Trophoblast cell (in vitro differentiated cells and primary cell): ENCODE measurements around the gene GPR37L1.
A peak's percentile ranks its signal among the peaks of the same experiment; 100 is the strongest.
"Not testable (repeated sequence)": the region's sequence is repeated elsewhere in the genome, so short reads cannot be mapped to it uniquely, and the experiment has no call there.

Source experiments
- DNase-seq, 2 donors: peaks; one replicate each; pipeline ENCODE4 v3.0.0-alpha.2; 2016
- H2AFZ ChIP-seq: 2 replicates; pipeline ENCODE4 v1.6.1; 2013; ENCODE audit warnings: low read length, moderate library complexity, mild to moderate bottlenecking; ENCODE audit not compliant: insufficient read depth, poor library complexity
- H2AK5ac ChIP-seq: 2 replicates; pipeline ENCODE4 v1.6.1; 2013; ENCODE audit warnings: mild to moderate bottlenecking, low read length
- H2BK120ac ChIP-seq: 2 replicates; pipeline ENCODE4 v1.6.1; 2013; ENCODE audit warnings: low read length, mild to moderate bottlenecking, moderate library complexity; ENCODE audit not compliant: insufficient read depth, poor library complexity
- H2BK12ac ChIP-seq: 2 replicates; pipeline ENCODE4 v1.6.1; 2013; ENCODE audit warnings: mild to moderate bottlenecking, low read length, moderate library complexity
- H2BK5ac ChIP-seq: 2 replicates; pipeline ENCODE4 v1.6.1; 2013; ENCODE audit warnings: low read length, low read depth, moderate library complexity, mild to moderate bottlenecking; ENCODE audit not compliant: poor library complexity
- H3K14ac ChIP-seq: 2 replicates; pipeline ENCODE4 v1.6.1; 2013; ENCODE audit warnings: mild to moderate bottlenecking, low read length
- H3K18ac ChIP-seq: 2 replicates; pipeline ENCODE4 v1.6.1; 2013; ENCODE audit warnings: mild to moderate bottlenecking, low read length
- H3K23ac ChIP-seq: 2 replicates; pipeline ENCODE4 v1.6.1; 2013; ENCODE audit warnings: low read length
- H3K27ac ChIP-seq: 2 replicates; pipeline ENCODE4 v1.5.1; 2013; ENCODE audit warnings: low read depth, mild to moderate bottlenecking, inconsistent platforms, low read length, moderate library complexity
- H3K27me3 ChIP-seq: 2 replicates; pipeline ENCODE4 v1.6.1; 2013; ENCODE audit warnings: inconsistent platforms, mild to moderate bottlenecking, low read length, moderate library complexity; ENCODE audit not compliant: insufficient read depth
- H3K36me3 ChIP-seq, 2 experiments: 1 replicate in 1 of 2; 2 replicates in 1 of 2; pipeline ENCODE4 v1.6.1; 2013; ENCODE audit warnings: low read length in 2 of 2, mild to moderate bottlenecking in 2 of 2, moderate library complexity in 1 of 2; ENCODE audit not compliant: insufficient read depth in 2 of 2, control insufficient read depth in 1 of 2
- H3K4ac ChIP-seq: 2 replicates; pipeline ENCODE4 v1.6.1; 2013; ENCODE audit warnings: low read depth, mild to moderate bottlenecking, low read length, moderate library complexity
- H3K4me1 ChIP-seq, 2 experiments: 1 replicate in 1 of 2; 2 replicates in 1 of 2; pipeline ENCODE4 v1.6.1; 2013; ENCODE audit warnings: low read length in 2 of 2, mild to moderate bottlenecking in 2 of 2, moderate library complexity in 1 of 2; ENCODE audit not compliant: insufficient read depth in 2 of 2, control insufficient read depth in 1 of 2
- H3K4me2 ChIP-seq: 2 replicates; pipeline ENCODE4 v1.6.1; 2013; ENCODE audit warnings: inconsistent platforms, mild to moderate bottlenecking, low read length, moderate library complexity
- H3K4me3 ChIP-seq: 2 replicates; pipeline ENCODE4 v1.5.1; 2013; ENCODE audit warnings: mild to moderate bottlenecking, low read depth, low read length, inconsistent platforms
- H3K79me1 ChIP-seq: one replicate; pipeline ENCODE4 v1.6.1; 2013; ENCODE audit warnings: low read length
- H3K79me2 ChIP-seq: 2 replicates; pipeline ENCODE4 v1.6.1; 2013; ENCODE audit warnings: low read length, mild to moderate bottlenecking; ENCODE audit not compliant: control insufficient read depth, insufficient read depth, poor library complexity
- H3K9ac ChIP-seq: 2 replicates; pipeline ENCODE4 v1.6.1; 2013; ENCODE audit warnings: mild to moderate bottlenecking, low read length
- H3K9me3 ChIP-seq: 2 replicates; pipeline ENCODE4 v1.6.1; 2013; ENCODE audit warnings: low read depth, mild to moderate bottlenecking, control low read depth, inconsistent platforms, low read length; ENCODE audit not compliant: insufficient read depth
- H4K12ac ChIP-seq: 2 replicates; pipeline ENCODE4 v1.6.1; 2013; ENCODE audit warnings: low read depth, mild to moderate bottlenecking, low read length, moderate library complexity
- H4K8ac ChIP-seq: 2 replicates; pipeline ENCODE4 v1.6.1; 2013; ENCODE audit warnings: low read depth, mild to moderate bottlenecking, low read length, moderate library complexity
- H4K91ac ChIP-seq: one replicate; pipeline ENCODE4 v1.6.1; 2013; ENCODE audit warnings: low read depth, mild to moderate bottlenecking, low read length, moderate library complexity
- WGBS: extraction: QIAGEN DNeasy Blood & Tissue Kit; methylation state at CpG from one replicate; pipeline ENCODE4 v1.1.7; 2013; ENCODE audit warnings: missing lambda C conversion rate; ENCODE audit not compliant: insufficient read length, insufficient coverage; ENCODE audit errors: extremely low coverage; 5-methylcytosine and 5-hydroxymethylcytosine counted together

GPR37L1 gene

DNA sequence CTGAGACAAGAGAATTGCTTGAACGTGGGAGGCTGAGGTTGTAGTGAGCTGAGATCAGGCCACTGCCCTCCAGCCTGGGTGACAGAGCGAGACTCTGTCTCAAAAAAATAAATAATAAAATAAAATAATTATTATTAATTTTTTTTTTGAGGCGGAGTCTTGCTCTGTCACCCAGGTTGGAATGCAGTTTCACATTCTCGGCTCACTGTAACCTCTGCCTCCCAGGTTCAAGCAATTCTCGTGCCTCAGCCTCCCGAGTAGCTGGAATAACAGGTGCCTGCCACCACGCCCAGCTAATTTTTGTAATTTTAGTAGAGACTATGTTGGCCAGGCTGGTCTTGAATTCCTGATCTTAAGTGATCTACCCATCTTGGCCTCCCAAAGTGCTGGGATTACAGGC is 11.1 kb upstream of the GPR37L1 start:
- not testable (repeated sequence) for H4K91ac ChIP-seq, H3K4me3 ChIP-seq, H2BK5ac ChIP-seq, H2BK120ac ChIP-seq, H3K27ac ChIP-seq, H4K8ac ChIP-seq, H3K9ac ChIP-seq, H3K23ac ChIP-seq, H3K36me3 ChIP-seq, H3K14ac ChIP-seq, H2AK5ac ChIP-seq, H4K12ac ChIP-seq, H3K4ac ChIP-seq, H2BK12ac ChIP-seq, H3K79me2 ChIP-seq, H3K9me3 ChIP-seq, H3K4me2 ChIP-seq, H2AFZ ChIP-seq, H3K18ac ChIP-seq, H3K27me3 ChIP-seq
- peaks cover 5 to 11% of the 10 kb centered on the region in 2 experiments for H3K4me1 ChIP-seq
- WGBS: no CpG with 5 or more reads among the region's 7 CpGs
- DNase-seq: peak in 1 of 2 donors; percentile 42
- H3K79me1 ChIP-seq: peaks cover 11% of the 10 kb centered on the region

DNA sequence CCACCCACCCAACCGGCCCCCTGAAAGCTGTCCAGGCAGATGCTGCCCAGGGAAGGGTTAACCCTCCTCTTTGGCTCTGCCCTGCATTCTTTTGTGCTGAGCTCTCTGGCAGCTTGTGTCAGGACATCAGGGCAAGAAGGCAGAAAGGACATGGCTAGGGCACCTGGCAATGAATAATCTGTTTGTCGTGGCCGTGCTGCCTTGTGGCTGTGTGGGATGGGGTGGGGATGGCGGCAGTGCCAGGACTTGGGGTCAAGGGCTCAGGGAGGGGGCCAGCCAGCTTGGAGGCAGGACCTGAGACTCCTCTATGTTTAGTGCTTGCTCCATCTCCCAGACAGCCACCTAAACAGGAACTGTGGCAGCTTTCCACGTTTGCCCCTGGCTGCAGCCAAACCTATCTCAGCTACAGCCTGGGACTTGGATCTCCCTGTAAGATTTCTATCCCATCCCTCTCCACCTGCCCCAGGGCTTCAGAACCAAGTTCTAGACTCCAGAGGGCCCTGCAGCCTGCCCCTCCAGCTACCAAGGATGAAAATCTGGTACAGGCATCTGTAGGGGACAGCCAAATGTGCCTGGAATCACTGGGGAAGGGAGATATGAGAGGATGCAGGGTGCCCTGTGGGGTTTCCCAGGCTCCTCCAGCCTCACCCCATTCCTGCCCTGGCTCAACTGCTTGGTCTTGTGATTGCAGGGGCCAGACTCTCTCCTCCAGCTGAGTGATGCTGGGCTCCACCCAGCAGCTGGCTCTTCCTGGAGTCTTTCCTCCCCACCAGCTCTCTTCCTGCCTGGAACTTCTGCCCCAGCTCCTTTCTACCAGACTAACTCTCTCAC is 9.6 kb upstream of the GPR37L1 start:
- Histone ChIP-seq H3K23ac (no peak overlapping the region), H4K91ac (peak overlapping the region; percentile 45), H3K9ac (no peak overlapping the region), H2BK120ac (peak overlapping the region; percentile 57), H3K4ac (no peak overlapping the region), H3K9me3 (no peaks in the 10 kb centered on the region), H3K36me3 (no peaks in the 10 kb centered on the region), H2BK5ac (peak overlapping the region; percentile 20), H3K4me2 (no peak overlapping the region), H4K8ac (no peak overlapping the region), H3K27me3 (no peaks in the 10 kb centered on the region), H4K12ac (no peak overlapping the region), H2AK5ac (no peak overlapping the region), H3K4me1 (peaks cover 0 to 9% of the 10 kb centered on the region in 2 experiments), H3K4me3 (no peak overlapping the region), H3K79me2 (no peaks in the 10 kb centered on the region), H2AFZ (no peak overlapping the region), H3K27ac (no peak overlapping the region), H3K18ac (peak overlapping the region; percentile 46), H3K14ac (peak overlapping the region; percentile 37), H3K79me1 (peaks cover 2% of the 10 kb centered on the region), H2BK12ac (peak overlapping the region; percentile 68)
- WGBS: no CpG with 5 or more reads among the region's 5 CpGs
- no peak for DNase-seq

DNA sequence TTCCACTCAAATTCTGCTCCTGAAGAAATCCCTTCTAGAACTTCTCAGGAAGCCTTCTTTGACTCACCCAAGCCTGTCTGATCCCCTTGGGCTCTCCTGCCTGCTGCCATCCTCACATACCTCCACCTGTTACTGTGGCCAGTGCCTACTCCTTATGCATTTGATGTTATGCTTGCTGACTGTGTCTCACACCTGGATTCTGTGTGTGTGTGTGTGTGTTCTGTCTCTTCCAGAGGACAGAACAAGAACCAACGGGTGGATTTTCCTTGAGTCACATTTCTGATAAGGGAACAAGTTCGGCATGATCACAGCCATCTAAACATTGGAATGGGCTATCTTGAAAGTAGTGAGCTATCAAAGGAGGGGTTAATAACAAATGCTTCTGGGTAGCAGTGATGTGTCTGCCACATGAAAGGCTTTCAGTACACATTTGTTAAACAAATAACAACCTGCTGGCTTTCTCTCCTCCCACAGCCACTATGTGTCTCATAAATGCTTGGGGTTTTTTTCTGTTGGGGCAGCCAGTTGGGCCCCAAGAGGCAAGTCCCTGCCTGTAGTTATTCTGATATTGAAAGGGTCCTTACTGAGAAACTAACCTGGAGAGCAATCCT is 8.9 kb upstream of the GPR37L1 start:
- no CpG with 5 or more reads among the region's 2 CpGs for WGBS
- Histone ChIP-seq H3K27me3 (no peaks in the 10 kb centered on the region), H3K9ac (no peak overlapping the region), H3K79me2 (no peaks in the 10 kb centered on the region), H3K4me3 (no peak overlapping the region), H3K4me2 (no peak overlapping the region), H4K91ac (peak overlapping the region; percentile 45), H2BK120ac (peak overlapping the region; percentile 17), H4K12ac (no peak overlapping the region), H3K18ac (no peak overlapping the region), H2AK5ac (no peak overlapping the region), H3K4me1 (peaks cover 2 to 11% of the 10 kb centered on the region in 2 experiments), H3K36me3 (no peaks in the 10 kb centered on the region), H2AFZ (no peak overlapping the region), H2BK12ac (no peak overlapping the region), H4K8ac (no peak overlapping the region), H3K23ac (no peak overlapping the region), H3K27ac (no peak overlapping the region), H3K4ac (no peak overlapping the region), H2BK5ac (no peak overlapping the region), H3K9me3 (no peaks in the 10 kb centered on the region), H3K14ac (no peak overlapping the region), H3K79me1 (peaks cover 2% of the 10 kb centered on the region)
- no peak for DNase-seq

DNA sequence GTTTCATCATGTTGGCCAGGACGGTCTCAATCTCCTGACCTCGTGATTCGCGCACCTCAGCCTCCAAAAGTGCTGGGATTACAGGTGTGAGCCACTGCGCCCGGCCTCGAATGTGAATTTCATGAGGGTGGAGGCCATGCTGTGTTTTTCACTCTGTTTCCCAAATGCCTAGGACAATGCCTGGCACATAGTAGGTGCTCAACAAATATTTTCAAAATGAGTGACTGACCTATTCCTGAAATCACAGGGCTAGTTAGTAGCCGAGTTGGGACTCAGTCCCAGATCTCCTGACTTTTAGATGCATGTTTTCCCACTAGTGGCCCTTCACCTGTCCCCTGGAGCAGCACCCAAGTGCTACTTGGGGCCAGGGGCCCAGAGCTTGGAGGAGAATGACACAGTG is 6.4 kb upstream of the GPR37L1 start:
- Histone ChIP-seq H3K79me2 (no peaks in the 10 kb centered on the region), H4K8ac (no peak overlapping the region), H3K4me1 (peaks cover 3 to 11% of the 10 kb centered on the region in 2 experiments), H4K12ac (no peak overlapping the region), H2AK5ac (no peak overlapping the region), H3K27me3 (no peaks in the 10 kb centered on the region), H3K9me3 (no peaks in the 10 kb centered on the region), H3K14ac (no peak overlapping the region), H3K23ac (no peak overlapping the region), H2BK120ac (no peak overlapping the region), H3K36me3 (no peaks in the 10 kb centered on the region), H3K18ac (no peak overlapping the region), H3K4me2 (no peak overlapping the region), H3K9ac (no peak overlapping the region), H4K91ac (peak overlapping the region; percentile 4), H3K27ac (no peak overlapping the region), H3K4ac (no peak overlapping the region), H3K4me3 (no peak overlapping the region), H3K79me1 (peaks cover 2% of the 10 kb centered on the region), H2BK5ac (no peak overlapping the region), H2AFZ (no peak overlapping the region), H2BK12ac (no peak overlapping the region)
- no CpG with 5 or more reads among the region's 8 CpGs for WGBS
- DNase-seq: no peak
